C4-2B (cell line): ENCODE data around the gene PIK3CG.

Experiments used
- H3K27ac ChIP-seq: fragments of 450-650 bp; 2 replicates; pipeline ENCODE4 v1.5.1; 2017
- ZFX ChIP-seq: fragments of 450-650 bp; IDR thresholded peaks from 2 replicates; pipeline ENCODE4 v1.6.1; 2017
- TF ChIP-seq, protein P1 (sequence below): fragments of 450-650 bp; conservative IDR thresholded peaks from 2 replicates; pipeline ENCODE4 v1.5.1; 2017; ENCODE audit warnings: mild to moderate bottlenecking

Gene PIK3CG

DNA sequence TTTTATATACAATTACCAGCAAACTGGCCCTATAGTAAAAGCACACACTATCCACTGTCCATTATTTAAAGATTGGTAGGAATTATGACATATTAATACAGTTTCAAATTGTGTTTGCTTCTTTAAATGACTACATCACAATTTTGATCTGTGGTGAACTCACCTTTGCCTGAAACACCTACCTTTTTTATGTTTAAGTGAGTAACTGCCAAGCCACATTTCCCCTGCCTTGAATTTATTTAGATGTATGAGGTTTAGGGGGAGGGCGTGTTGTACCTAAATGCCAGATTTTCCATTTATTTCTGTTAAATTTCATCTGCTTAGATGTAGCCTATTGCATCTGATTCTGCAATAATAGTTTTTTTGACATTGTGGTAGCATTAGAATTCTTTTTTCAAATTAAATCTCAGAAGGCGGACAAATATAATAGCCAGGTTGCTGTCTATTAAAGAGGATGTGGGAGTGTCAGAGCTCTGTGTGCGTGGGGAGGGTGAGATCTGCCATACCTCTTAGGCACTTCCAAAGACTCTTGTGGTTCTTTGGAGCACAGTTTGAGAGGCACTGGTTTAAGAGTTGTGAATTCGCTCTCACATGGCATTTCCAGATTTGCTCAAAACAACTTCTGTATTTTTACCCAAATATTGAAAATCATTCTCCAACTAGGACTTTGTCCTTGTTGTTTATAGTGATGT lies 13.8 kb downstream of the PIK3CG start:
- TF ChIP-seq, protein P1, sequence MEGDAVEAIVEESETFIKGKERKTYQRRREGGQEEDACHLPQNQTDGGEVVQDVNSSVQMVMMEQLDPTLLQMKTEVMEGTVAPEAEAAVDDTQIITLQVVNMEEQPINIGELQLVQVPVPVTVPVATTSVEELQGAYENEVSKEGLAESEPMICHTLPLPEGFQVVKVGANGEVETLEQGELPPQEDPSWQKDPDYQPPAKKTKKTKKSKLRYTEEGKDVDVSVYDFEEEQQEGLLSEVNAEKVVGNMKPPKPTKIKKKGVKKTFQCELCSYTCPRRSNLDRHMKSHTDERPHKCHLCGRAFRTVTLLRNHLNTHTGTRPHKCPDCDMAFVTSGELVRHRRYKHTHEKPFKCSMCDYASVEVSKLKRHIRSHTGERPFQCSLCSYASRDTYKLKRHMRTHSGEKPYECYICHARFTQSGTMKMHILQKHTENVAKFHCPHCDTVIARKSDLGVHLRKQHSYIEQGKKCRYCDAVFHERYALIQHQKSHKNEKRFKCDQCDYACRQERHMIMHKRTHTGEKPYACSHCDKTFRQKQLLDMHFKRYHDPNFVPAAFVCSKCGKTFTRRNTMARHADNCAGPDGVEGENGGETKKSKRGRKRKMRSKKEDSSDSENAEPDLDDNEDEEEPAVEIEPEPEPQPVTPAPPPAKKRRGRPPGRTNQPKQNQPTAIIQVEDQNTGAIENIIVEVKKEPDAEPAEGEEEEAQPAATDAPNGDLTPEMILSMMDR = no peak
- TF ChIP-seq ZFX = no peak
- H3K27ac ChIP-seq = no peak overlapping the region

DNA sequence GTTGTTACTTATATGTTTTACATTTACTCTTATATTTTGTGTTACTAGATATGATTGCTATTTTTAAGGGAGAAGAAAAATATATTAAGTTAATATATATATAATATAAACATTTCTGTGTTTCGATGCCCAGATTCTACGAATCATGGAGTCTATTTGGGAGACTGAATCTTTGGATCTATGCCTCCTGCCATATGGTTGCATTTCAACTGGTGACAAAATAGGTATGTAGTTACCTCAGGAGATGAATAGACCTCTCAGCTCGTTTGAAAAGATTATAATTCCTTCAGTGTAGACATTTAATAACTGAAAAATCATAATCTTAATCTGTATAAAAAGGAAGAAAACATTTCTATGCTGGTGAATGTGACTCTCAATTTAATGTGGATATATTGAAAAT lies 16.9 kb downstream of the PIK3CG start:
- TF ChIP-seq, protein P1 = no peak
- TF ChIP-seq ZFX = no peak
- no peak overlapping the region for H3K27ac ChIP-seq

DNA sequence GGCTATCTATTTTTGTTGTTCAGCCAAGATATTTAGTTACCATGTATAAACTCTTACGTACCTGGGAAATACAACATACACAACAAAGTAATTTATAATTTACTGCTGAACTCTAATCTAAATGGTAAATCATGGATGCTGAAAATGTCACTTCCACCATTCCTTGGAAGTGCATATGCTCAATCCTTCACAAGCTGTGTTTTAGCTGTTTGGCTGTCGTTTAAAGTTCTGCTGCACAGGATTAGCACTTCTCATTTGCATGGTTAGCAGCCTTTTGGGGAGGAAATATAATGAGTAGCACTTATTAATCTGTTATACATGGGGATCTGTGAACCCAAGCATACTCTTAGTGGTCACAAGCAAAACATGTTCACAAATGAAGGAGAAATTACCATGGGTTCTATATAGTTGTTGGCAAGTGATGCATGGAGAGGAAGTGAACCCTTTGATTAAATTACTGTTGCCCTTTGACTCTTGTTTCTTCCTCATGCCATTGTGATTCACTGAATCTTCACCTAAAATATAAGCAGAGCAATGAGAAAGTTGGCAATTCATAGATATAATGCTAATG lies 18.5 kb downstream of the PIK3CG start:
- no peak overlapping the region for H3K27ac ChIP-seq
- TF ChIP-seq, protein P1 = no peak
- no peak for TF ChIP-seq ZFX

DNA sequence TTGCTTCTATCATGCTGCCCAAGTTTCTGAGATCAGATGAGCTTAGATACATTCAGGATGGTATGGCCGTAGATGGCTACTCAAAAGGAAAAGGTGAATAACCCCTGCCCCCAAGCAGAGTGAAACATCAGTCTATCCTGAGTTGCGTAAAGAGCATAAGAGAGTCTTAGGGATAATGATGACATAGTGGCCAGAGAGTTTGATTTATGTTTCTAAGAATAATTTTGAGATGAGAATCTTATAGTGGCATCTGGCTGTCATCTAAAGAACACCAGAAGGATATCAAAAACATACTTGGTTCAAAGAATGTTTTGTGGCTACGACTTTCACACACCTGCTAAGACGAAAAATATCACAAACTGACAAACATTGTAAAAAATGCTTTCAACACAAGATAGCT lies 20.6 kb downstream of the PIK3CG start:
- H3K27ac ChIP-seq = no peak overlapping the region
- TF ChIP-seq, protein P1 = no peak

DNA sequence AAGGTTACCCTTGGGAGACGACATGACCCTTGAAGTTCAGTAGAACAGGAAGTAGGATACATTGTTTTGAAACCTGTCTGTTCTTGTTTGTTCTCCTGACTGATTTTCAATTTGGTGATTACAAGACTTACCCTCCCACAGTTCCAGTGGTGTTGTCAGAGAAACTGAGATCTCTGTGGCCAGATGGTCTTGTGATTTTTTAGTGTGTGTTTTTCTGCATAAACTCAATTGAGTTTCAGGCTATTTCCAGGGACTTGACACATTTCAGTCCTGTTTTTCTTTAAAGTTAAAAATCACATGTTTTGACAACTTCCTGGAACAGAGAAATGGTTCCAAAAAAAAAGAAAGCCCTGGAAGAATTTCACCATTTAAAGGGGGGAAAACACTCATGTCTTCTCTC lies 22.3 kb downstream of the PIK3CG start:
- no peak overlapping the region for H3K27ac ChIP-seq
- TF ChIP-seq ZFX = no peak
- TF ChIP-seq, protein P1 = no peak

DNA sequence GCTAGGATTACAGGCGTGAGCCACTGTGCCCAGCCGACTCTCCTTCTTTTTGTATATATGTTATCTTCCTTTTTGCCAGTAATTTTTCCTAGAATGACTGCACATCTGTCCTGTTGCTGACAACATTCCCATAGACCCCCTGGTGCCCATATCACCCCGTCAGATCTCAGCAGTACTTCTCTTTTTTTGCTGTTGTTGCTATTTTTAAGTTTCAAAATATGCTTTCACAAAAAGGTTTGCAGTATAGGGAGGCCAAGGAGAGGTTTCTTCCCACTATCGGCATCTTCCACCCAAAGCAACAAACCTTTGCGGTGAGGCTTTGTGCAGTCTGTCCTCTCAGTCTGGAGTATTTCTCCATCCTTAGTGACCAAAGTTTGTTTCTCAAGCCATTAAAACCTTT lies 23.1 kb downstream of the PIK3CG start:
- H3K27ac ChIP-seq = no peak overlapping the region

DNA sequence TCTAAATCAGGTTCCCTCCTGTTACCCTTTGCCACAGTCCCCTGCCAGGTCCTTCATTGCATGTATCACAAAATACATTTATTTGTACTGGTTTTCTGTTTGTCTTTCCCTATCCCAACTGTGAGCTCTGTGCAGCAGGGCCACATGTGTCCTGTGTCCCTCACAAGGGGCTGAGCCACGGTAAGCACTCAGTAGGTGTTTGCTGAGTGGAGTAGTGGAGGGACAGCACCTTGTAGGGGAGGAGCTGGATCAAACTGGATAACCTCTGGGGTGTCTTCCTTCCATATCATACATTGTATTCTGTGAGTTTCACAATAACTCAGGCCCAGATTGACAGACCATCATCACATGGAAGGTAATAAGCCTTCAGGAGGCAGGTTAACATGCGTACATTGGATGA lies 25.9 kb downstream of the PIK3CG start:
- TF ChIP-seq, protein P1 = no peak
- no peak for TF ChIP-seq ZFX
- peak overlapping the region; percentile 9 for H3K27ac ChIP-seq

More for the DNA sequence above, 23.1 kb downstream of the PIK3CG start:
- no peak for TF ChIP-seq ZFX
- TF ChIP-seq, protein P1 = no peak
